ENCODE results near the gene ATP1B3. TPM values are rescaled to one million over a fixed set of nuclear protein-coding genes. Genes with fewer than 3 reads are reported as not detected.

ATP1B3 gene
- total and polyA plus RNA-seq, 2 of the 13 experiments (the other 11 are each of a cell fraction or from before 2014, with no cell fraction given): 84.3 to 93.6 TPM

DNA sequence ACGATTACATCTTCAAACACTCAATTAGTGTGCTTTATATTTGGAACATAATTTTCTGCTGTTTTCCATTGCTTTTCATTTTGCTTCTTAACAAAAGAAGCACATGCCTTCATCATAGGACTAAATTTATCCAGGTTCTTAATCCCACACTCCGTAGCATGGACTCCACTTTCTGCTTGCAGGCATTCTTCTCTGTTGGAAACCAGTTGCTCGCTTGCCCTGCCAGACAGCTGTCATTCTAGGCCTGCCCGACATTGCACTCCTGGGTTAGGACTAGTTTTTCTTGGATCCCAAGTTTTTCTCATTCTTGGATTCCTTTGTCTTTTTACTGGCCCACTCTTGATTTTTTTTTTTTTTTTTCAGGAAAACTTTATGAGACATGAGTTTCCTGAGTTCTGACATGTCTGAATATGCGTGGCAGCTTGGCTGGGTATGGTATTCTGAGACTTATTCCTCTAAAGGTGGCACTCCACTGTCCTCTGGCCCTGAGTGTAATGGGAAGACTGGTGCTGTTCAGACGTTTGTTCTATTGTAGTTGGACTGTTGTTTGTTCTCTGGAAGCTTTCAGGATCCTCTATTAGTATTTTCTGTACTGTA is 6.3 kb upstream of the ATP1B3 start:
- TF ChIP-seq, protein P1, sequence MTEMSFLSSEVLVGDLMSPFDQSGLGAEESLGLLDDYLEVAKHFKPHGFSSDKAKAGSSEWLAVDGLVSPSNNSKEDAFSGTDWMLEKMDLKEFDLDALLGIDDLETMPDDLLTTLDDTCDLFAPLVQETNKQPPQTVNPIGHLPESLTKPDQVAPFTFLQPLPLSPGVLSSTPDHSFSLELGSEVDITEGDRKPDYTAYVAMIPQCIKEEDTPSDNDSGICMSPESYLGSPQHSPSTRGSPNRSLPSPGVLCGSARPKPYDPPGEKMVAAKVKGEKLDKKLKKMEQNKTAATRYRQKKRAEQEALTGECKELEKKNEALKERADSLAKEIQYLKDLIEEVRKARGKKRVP (CRISPR knock-in tag; IDR thresholded peaks at IDR 0.05): no peak
- TF ChIP-seq NFIC (IDR thresholded peaks at IDR 0.05; ENCODE audit: low read length) (no peak), ZNF790 (CRISPR knock-in tag; IDR thresholded peaks at IDR 0.05; ENCODE audit: borderline replicate concordance) (no peak), FOXC1 (CRISPR knock-in tag; IDR thresholded peaks at IDR 0.05; ENCODE audit: borderline replicate concordance) (no peak), MED13 (CRISPR knock-in tag; IDR thresholded peaks at IDR 0.05) (no peak), HOXA5 (CRISPR knock-in tag; IDR thresholded peaks at IDR 0.05) (no peak), PAF1 (CRISPR knock-in tag; IDR thresholded peaks at IDR 0.05) (no peak)
- TF ChIP-seq, protein P2, sequence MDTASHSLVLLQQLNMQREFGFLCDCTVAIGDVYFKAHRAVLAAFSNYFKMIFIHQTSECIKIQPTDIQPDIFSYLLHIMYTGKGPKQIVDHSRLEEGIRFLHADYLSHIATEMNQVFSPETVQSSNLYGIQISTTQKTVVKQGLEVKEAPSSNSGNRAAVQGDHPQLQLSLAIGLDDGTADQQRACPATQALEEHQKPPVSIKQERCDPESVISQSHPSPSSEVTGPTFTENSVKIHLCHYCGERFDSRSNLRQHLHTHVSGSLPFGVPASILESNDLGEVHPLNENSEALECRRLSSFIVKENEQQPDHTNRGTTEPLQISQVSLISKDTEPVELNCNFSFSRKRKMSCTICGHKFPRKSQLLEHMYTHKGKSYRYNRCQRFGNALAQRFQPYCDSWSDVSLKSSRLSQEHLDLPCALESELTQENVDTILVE (CRISPR knock-in tag; IDR thresholded peaks at IDR 0.05): no peak
- TF ChIP-seq, protein P3, sequence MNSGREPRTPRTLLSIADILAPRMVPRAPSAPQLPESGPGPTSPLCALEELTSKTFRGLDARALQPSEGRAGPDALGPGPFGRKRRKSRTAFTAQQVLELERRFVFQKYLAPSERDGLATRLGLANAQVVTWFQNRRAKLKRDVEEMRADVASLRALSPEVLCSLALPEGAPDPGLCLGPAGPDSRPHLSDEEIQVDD (CRISPR knock-in tag; IDR thresholded peaks at IDR 0.05; ENCODE audit: borderline replicate concordance): no peak
- TF ChIP-seq, protein P4, sequence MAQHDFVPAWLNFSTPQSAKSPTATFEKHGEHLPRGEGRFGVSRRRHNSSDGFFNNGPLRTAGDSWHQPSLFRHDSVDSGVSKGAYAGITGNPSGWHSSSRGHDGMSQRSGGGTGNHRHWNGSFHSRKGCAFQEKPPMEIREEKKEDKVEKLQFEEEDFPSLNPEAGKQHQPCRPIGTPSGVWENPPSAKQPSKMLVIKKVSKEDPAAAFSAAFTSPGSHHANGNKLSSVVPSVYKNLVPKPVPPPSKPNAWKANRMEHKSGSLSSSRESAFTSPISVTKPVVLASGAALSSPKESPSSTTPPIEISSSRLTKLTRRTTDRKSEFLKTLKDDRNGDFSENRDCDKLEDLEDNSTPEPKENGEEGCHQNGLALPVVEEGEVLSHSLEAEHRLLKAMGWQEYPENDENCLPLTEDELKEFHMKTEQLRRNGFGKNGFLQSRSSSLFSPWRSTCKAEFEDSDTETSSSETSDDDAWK (CRISPR knock-in tag; IDR thresholded peaks at IDR 0.05): no peak
- TF ChIP-seq, protein P5, sequence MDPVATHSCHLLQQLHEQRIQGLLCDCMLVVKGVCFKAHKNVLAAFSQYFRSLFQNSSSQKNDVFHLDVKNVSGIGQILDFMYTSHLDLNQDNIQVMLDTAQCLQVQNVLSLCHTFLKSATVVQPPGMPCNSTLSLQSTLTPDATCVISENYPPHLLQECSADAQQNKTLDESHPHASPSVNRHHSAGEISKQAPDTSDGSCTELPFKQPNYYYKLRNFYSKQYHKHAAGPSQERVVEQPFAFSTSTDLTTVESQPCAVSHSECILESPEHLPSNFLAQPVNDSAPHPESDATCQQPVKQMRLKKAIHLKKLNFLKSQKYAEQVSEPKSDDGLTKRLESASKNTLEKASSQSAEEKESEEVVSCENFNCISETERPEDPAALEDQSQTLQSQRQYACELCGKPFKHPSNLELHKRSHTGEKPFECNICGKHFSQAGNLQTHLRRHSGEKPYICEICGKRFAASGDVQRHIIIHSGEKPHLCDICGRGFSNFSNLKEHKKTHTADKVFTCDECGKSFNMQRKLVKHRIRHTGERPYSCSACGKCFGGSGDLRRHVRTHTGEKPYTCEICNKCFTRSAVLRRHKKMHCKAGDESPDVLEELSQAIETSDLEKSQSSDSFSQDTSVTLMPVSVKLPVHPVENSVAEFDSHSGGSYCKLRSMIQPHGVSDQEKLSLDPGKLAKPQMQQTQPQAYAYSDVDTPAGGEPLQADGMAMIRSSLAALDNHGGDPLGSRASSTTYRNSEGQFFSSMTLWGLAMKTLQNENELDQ (CRISPR knock-in tag; IDR thresholded peaks at IDR 0.05; ENCODE audit: borderline replicate concordance): no peak
- TF ChIP-seq, protein P6, sequence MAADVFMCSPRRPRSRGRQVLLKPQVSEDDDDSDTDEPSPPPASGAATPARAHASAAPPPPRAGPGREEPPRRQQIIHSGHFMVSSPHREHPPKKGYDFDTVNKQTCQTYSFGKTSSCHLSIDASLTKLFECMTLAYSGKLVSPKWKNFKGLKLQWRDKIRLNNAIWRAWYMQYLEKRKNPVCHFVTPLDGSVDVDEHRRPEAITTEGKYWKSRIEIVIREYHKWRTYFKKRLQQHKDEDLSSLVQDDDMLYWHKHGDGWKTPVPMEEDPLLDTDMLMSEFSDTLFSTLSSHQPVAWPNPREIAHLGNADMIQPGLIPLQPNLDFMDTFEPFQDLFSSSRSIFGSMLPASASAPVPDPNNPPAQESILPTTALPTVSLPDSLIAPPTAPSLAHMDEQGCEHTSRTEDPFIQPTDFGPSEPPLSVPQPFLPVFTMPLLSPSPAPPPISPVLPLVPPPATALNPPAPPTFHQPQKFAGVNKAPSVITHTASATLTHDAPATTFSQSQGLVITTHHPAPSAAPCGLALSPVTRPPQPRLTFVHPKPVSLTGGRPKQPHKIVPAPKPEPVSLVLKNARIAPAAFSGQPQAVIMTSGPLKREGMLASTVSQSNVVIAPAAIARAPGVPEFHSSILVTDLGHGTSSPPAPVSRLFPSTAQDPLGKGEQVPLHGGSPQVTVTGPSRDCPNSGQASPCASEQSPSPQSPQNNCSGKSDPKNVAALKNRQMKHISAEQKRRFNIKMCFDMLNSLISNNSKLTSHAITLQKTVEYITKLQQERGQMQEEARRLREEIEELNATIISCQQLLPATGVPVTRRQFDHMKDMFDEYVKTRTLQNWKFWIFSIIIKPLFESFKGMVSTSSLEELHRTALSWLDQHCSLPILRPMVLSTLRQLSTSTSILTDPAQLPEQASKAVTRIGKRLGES (CRISPR knock-in tag; IDR thresholded peaks at IDR 0.05; ENCODE audit: borderline replicate concordance): no peak
- no peak for DNase-seq (ENCODE audit: low spot score)
- no TSS peak for BruUV-seq (replicated peaks)
- intact Hi-C loops (cut with micrococcal nuclease; ENCODE audit: unreplicated experiment): loop anchor here (10.0 kb wide), 2 partner anchors 385 to 565 kb away; partner anchors contain the start of gene RASA2
- Histone ChIP-seq H3K4me1 (ENCODE audit: insufficient read depth, low read length) (no peaks in the 10 kb centered on the region), H3K36me3 (replicated peaks in 1 of 2; ENCODE audit: control insufficient read depth in 1 of 2, insufficient read depth in 2 of 2, low read length in 2 of 2) (no peaks in the 10 kb centered on the region), H3K79me2 (ENCODE audit: insufficient read depth, low read length) (no peaks in the 10 kb centered on the region), H3K9ac (ENCODE audit: insufficient read depth, low read depth, low read length) (no peak overlapping the region), H3K4me2 (ENCODE audit: low read depth, low read length) (no peak overlapping the region), H4K20me1 (ENCODE audit: insufficient read depth, low read length) (no peaks in the 10 kb centered on the region), H3K27ac (ENCODE audit: extremely low read length, insufficient read depth, low read length) (no peak overlapping the region), H3K9me3 (ENCODE audit: low read length) (no peaks in the 10 kb centered on the region), H3K27me3 (ENCODE audit: control insufficient read depth in 1 of 2, insufficient read depth in 2 of 2, low read length in 2 of 2) (no peaks in the 10 kb centered on the region), H3K4me3 (replicated peaks in 1 of 3; ENCODE audit: insufficient read depth in 1 of 3, low read depth in 2 of 3, low read length in 3 of 3) (no peak overlapping the region), H2AFZ (ENCODE audit: low read length) (no peak overlapping the region)
- 44% methylated on average over 6 of the region's 6 CpGs for WGBS (ENCODE audit: low lambda C conversion rate)
- ChIA-PET CTCF (ENCODE audit: low intra/inter-chr PET ratio, low total read pairs) (no interaction called here), POLR2A (no interaction called here)
- FAIRE-seq: no peak
- in situ Hi-C loops (cut with HindIII; ENCODE audit: extremely low pct_ligation_motif_present, low pct_unique_long_range_greater_than_20kb): loop anchor here (10.0 kb wide), 1 partner anchor 135 kb away; the partner anchor contains the start of gene RNF7
- no peak for ATAC-seq

Measured in HepG2 (cell line).